HG02610 (cell line): ENCODE data around the gene NACA.
"Not testable (repeated sequence)": the region's sequence is repeated elsewhere in the genome, so short reads cannot be mapped to it uniquely, and the experiment has no call there.

Experiments
- ATAC-seq: cut with Tn5 transposase; IDR thresholded peaks from one replicate; pipeline ENCODE4 v1.9.1; 2021; ENCODE audit warnings: mild to moderate bottlenecking, moderate library complexity; ENCODE audit not compliant: unreplicated experiment

The NACA gene

GRCh38 chr12:56724972-56725722, at the start of gene NACA:
Gene NACA, minus strand, starts transcription at chr12:56725299. Its CDS starts 778 bp downstream, at chr12:56724521.
- peak; percentile 97 for ATAC-seq

- no peak for ATAC-seq
Measured at GRCh38 chr12:56773113-56773512, 48.0 kb upstream of the NACA start.

DNA sequence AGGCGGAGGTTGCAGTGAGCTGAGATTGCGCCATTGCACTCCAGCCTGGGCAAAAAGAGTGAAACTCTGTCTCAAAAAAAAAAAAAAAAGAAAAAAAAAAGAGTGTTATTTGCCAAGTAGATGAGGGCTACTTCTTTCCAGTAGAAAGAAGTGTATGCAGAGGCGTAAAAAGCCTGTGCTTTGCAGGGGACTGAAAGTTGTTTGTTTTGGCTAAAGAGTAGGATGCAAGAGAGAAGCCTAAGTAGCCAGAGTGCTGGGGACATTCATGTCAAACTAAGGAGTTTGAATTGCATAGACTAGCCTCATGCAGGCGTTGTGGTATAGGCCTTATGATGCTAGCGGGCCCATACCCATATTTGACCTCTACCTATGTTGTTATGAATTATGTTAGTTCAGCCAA, 47.5 kb upstream of the NACA start:
- no peak for ATAC-seq

GRCh38 chr12:56769868-56770267, 44.8 kb upstream of the NACA start:
- ATAC-seq = no peak

DNA sequence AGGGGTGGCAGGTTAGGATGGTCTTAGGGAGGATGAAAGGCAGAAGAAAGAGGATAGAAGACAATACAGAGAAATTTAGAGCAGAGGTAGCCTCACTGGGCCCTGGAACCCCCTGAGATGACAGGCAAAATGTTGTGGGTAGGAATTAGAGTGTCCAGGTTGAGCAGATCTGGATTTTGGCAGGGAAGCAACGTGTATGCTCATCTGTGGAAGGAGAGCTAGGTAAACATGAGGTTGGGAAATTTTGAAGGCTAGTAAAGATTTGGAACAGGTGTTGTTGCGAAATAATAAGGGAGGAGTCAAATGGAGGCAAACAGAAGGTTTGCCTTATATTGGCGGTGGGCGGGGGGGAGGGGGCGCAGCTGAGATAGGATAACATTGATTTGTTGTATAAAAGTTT, 43.3 kb upstream of the NACA start:
- no peak for ATAC-seq

- ATAC-seq = peak; percentile 97
Measured at GRCh38 chr12:56766535-56766934, 41.4 kb upstream of the NACA start.

DNA sequence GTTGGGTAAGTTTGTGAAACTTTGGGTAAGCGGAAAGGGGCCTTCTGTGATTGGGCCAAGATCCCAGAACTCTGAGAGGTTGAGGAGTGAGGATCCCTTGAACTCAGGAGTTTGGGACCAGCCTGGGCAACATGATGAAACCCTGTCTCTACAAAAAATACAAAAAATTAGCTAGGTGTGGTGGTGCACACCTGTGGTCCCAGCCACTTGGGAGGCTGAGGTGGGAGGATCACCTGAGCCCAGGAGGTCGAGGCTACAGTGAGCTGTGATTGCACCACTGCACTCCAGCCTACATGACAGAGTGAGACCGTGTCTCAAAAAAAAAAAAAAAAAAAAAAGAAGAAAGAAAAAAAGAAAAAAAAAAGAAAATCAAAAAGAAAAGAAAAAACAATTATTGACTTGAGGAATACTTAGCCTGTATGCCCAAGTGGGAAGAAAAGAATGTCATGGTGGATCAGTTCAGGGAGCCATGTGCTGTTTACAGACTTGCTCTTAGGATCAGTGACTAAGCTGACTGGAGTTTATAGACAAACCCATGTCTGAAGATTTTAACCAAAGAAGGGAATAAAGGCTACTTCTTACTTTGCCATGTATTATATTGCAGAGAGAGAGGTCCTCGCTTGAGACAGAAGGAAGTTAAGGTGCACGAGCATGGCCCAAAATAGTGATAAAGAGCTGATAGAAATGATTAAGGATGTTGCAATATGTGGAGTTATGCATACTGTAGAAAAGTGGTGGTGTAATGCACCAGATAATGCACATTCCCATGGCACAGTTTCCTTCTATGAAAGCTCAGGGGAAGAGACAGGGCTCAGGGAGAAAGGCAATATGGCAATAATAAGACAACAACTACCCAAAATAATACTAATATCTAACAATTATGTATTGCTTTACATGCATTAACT, 38.9 kb upstream of the NACA start:
- ATAC-seq = no peak

- no peak for ATAC-seq
Measured at GRCh38 chr12:56761812-56762211, 36.7 kb upstream of the NACA start.

DNA sequence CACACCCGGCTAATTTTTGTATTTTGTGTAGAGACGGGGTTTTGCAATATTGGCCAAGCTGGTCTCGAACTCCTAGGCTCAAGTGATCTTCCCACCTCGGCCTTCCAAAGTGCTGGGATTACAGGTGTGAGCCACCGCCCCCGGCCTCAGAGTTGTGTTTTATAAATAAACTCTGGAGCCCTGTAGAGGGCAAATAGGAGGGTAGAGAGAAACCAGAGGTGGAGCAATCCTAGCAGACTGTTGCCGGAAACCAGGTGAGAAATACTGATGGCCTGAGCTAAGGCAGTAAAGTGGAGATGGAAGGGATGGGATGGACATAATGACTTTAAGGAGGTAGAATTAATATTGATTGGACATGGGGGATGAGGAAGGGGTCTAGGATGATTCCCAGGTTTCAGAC, 35.4 kb upstream of the NACA start:
- ATAC-seq = no peak

DNA sequence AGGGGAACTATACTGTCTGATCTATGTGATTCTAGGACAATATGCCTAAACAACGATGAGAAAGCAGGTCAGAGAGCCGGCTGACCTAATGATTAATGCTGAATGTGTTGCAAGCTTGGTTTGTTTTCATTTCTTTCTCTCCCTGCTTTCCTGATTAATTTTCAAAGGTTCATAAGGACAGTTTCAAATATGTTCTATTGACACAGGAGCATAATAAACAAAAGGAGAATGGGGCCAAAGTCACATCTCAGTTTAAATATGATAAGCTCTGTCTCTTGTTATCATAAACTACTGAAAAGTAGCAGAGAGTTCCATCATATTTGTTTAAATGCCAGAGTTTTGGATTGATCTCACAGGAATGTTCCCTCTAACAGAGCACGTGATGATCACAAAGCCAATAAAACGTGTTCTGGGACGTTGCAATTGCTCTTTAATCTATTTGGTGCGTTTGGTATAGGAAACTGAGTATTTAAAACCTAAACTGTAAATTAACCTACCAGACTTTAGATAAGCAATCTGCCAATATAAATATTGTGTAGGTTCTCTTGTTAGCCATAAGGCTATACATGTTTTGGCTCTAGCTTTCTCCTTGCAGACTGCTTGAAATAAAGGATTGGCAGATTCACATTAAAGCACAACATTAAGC, 34.3 kb upstream of the NACA start:
- ATAC-seq = no peak

- no peak for ATAC-seq
Measured at GRCh38 chr12:56758728-56759262, 33.7 kb upstream of the NACA start.

GRCh38 chr12:56757971-56758370, 32.9 kb upstream of the NACA start:
- not testable (repeated sequence) for ATAC-seq

GRCh38 chr12:56753566-56753965, 28.5 kb upstream of the NACA start:
- no peak for ATAC-seq

GRCh38 chr12:56751712-56752598, 26.9 kb upstream of the NACA start, which contains the start of gene PRIM1:
Gene PRIM1, minus strand, starts transcription at chr12:56752323. Its CDS starts 25 bp downstream, at chr12:56752298.
- peak; percentile 80 for ATAC-seq

DNA sequence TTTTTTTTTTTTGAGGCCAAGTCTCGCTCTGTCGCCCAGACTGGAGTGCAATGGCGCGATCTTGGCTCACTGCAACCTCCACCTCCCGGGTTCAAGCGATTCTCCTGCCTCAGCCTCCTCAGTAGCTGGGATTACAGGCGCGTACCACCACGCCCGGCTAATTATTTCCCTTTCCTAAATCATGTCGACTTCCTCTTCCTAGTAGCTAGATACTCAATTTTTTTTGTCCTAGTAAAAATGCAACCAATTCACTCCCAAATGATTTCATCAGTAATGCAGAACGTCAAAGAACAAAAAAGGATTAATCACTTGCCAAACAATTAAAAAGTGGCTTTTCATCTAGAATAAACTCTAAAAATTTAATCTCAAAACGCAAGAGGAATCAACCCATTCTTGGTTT, 25.5 kb upstream of the NACA start:
- ATAC-seq = not testable (repeated sequence)

DNA sequence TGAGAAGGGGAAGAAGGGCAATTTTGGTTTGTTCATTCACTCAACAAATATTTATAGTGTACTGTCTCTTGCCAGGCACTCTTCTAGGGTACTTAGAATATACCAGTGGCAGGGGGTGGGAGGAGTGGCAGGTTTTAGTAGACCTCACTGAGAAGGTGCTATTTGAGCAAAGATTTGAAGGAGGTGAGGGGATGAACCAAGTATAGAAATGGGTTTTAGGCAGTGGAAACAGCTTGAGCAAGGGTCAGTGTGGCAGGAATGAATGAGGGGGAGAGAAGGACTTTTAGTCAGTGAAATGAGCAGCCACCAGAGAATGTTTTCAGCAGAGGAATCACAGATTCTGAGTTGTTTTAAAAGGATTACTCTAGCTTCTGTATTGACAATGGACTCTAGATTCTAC, 24.8 kb upstream of the NACA start:
- ATAC-seq = no peak

- ATAC-seq = no peak
Measured at GRCh38 chr12:56749359-56749758, 24.3 kb upstream of the NACA start.

DNA sequence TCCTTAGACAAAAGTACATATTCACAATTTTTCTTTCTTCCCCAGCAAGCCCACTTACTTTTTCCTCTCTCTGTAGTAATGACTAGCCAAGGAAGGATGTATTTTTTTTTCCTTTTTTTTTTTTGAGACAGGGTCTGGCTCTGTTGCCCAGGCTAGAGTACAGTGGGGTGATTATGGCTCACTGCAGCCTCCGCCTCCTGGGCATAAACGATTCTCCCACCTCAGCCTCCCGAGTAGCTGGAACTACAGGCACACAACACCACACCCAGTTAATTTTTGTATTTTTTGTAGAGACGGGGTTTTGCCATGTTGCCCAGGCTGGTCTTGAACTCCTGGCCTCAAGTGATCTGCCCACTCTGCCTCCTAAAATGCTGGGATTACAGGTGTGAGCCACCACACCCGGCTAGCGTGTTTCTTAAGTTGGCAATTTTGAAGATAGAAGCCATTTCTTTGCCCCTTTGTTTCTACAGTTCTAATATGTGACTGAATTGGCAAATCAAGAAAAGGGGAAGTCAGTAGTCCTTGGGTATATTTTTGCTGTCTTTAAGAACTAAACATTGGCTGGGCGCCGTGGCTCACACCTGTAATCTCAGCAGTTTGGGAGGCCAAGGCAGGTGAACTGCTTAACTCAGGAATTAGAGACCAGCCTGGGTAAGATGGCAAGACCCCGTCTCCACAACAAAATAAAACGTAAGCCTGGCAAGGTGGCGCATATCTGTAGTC, 3.2 kb upstream of the NACA start:
- no peak for ATAC-seq

- not testable (repeated sequence) for ATAC-seq
Measured at GRCh38 chr12:56726196-56726675, 1.1 kb upstream of the NACA start.
